ENCODE results near the gene PLA2G2D. TPM values are rescaled to one million over a fixed set of nuclear protein-coding genes. Genes with fewer than 3 reads are reported as not detected.

The PLA2G2D gene
- total and polyA plus RNA-seq, 2 of the 13 experiments (the other 11 are each of a cell fraction or from before 2014, with no cell fraction given), result not detected

DNA sequence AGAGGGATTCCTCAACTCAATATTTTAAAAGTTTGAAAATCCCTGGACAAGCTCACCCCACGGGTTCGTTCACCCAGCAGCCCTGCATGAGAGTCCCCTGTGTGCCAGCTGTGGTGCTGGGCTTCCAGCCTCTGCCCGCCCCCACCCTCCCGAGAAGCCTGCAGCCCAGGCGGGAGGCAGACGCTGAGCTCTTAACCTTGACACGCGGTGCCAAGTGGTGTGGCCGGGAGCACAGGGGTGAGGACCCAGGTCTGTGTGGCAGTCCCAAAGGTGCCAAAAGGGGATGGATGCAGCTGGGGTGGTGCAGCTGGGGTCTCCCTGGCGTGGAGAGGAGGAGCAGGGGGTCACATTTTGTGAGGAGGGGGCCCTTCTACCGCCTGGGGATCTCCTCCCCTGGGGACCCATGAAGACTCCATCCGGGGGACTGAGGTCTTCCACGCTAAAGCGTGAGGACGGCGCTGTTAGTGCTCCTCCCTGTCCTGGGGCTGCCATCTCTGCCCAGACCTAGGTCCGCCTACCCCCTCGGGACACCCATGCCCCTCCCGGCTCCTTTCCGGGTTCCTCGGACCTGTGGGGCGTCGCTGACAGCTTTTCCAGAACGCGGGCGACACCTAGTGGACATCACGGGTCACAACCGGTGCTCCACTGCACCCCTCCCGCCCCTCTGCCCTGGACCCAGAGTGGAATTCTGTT, 32.7 kb upstream of the PLA2G2D start (continued):
- no peak for TF ChIP-seq MAFG (CRISPR knock-in tag; IDR thresholded peaks at IDR 0.05)
- TF ChIP-seq, protein P1, sequence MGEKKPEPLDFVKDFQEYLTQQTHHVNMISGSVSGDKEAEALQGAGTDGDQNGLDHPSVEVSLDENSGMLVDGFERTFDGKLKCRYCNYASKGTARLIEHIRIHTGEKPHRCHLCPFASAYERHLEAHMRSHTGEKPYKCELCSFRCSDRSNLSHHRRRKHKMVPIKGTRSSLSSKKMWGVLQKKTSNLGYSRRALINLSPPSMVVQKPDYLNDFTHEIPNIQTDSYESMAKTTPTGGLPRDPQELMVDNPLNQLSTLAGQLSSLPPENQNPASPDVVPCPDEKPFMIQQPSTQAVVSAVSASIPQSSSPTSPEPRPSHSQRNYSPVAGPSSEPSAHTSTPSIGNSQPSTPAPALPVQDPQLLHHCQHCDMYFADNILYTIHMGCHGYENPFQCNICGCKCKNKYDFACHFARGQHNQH (CRISPR knock-in tag; IDR thresholded peaks at IDR 0.05), result 0 out of 2 replicates have a peak, but pooled peaks have one; percentile 50
- TF ChIP-seq ATAD3A (CRISPR knock-in tag; IDR thresholded peaks at IDR 0.05), result no peak
- no peak for TF ChIP-seq SUZ12 (IDR thresholded peaks at IDR 0.05; ENCODE audit: low read depth, low read length)
- TF ChIP-seq HOXD1 (CRISPR knock-in tag; IDR thresholded peaks at IDR 0.05), result no peak
- no peak for TF ChIP-seq CHCHD3 (CRISPR knock-in tag; IDR thresholded peaks at IDR 0.05)
- peak; percentile 63; the same call in 1 of the 2 replicates for TF ChIP-seq NFKB2 (CRISPR knock-in tag; IDR thresholded peaks at IDR 0.05; ENCODE audit: borderline replicate concordance)
- TF ChIP-seq, protein P2, sequence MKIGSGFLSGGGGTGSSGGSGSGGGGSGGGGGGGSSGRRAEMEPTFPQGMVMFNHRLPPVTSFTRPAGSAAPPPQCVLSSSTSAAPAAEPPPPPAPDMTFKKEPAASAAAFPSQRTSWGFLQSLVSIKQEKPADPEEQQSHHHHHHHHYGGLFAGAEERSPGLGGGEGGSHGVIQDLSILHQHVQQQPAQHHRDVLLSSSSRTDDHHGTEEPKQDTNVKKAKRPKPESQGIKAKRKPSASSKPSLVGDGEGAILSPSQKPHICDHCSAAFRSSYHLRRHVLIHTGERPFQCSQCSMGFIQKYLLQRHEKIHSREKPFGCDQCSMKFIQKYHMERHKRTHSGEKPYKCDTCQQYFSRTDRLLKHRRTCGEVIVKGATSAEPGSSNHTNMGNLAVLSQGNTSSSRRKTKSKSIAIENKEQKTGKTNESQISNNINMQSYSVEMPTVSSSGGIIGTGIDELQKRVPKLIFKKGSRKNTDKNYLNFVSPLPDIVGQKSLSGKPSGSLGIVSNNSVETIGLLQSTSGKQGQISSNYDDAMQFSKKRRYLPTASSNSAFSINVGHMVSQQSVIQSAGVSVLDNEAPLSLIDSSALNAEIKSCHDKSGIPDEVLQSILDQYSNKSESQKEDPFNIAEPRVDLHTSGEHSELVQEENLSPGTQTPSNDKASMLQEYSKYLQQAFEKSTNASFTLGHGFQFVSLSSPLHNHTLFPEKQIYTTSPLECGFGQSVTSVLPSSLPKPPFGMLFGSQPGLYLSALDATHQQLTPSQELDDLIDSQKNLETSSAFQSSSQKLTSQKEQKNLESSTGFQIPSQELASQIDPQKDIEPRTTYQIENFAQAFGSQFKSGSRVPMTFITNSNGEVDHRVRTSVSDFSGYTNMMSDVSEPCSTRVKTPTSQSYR (CRISPR knock-in tag; IDR thresholded peaks at IDR 0.05; ENCODE audit: borderline replicate concordance), result no peak
- no peak for TF ChIP-seq RXRB (CRISPR knock-in tag; IDR thresholded peaks at IDR 0.05; ENCODE audit: borderline replicate concordance)
- TF ChIP-seq, protein P3, sequence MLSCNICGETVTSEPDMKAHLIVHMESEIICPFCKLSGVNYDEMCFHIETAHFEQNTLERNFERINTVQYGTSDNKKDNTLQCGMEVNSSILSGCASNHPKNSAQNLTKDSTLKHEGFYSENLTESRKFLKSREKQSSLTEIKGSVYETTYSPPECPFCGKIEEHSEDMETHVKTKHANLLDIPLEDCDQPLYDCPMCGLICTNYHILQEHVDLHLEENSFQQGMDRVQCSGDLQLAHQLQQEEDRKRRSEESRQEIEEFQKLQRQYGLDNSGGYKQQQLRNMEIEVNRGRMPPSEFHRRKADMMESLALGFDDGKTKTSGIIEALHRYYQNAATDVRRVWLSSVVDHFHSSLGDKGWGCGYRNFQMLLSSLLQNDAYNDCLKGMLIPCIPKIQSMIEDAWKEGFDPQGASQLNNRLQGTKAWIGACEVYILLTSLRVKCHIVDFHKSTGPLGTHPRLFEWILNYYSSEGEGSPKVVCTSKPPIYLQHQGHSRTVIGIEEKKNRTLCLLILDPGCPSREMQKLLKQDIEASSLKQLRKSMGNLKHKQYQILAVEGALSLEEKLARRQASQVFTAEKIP (CRISPR knock-in tag; IDR thresholded peaks at IDR 0.05; ENCODE audit: borderline replicate concordance), result no peak
- TF ChIP-seq ZNF768 (CRISPR knock-in tag; IDR thresholded peaks at IDR 0.05), result peak; percentile 45; the same call in 1 of the 2 replicates
- no peak for TF ChIP-seq ZNF556 (CRISPR knock-in tag; IDR thresholded peaks at IDR 0.05; ENCODE audit: borderline replicate concordance)
- TF ChIP-seq, protein P4, sequence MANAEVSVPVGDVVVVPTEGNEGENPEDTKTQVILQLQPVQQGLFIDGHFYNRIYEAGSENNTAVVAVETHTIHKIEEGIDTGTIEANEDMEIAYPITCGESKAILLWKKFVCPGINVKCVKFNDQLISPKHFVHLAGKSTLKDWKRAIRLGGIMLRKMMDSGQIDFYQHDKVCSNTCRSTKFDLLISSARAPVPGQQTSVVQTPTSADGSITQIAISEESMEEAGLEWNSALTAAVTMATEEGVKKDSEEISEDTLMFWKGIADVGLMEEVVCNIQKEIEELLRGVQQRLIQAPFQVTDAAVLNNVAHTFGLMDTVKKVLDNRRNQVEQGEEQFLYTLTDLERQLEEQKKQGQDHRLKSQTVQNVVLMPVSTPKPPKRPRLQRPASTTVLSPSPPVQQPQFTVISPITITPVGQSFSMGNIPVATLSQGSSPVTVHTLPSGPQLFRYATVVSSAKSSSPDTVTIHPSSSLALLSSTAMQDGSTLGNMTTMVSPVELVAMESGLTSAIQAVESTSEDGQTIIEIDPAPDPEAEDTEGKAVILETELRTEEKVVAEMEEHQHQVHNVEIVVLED (CRISPR knock-in tag; IDR thresholded peaks at IDR 0.05; ENCODE audit: borderline replicate concordance), result no peak
- no peak for TF ChIP-seq PAWR (CRISPR knock-in tag; IDR thresholded peaks at IDR 0.05; ENCODE audit: borderline replicate concordance)
- TF ChIP-seq ZNF234 (CRISPR knock-in tag; conservative IDR thresholded peaks at IDR 0.05), result no peak
- TF ChIP-seq, protein P5, sequence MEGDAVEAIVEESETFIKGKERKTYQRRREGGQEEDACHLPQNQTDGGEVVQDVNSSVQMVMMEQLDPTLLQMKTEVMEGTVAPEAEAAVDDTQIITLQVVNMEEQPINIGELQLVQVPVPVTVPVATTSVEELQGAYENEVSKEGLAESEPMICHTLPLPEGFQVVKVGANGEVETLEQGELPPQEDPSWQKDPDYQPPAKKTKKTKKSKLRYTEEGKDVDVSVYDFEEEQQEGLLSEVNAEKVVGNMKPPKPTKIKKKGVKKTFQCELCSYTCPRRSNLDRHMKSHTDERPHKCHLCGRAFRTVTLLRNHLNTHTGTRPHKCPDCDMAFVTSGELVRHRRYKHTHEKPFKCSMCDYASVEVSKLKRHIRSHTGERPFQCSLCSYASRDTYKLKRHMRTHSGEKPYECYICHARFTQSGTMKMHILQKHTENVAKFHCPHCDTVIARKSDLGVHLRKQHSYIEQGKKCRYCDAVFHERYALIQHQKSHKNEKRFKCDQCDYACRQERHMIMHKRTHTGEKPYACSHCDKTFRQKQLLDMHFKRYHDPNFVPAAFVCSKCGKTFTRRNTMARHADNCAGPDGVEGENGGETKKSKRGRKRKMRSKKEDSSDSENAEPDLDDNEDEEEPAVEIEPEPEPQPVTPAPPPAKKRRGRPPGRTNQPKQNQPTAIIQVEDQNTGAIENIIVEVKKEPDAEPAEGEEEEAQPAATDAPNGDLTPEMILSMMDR (CRISPR knock-in tag; IDR thresholded peaks at IDR 0.05), result peak; percentile 98
- no peak for TF ChIP-seq NFKBIZ (CRISPR knock-in tag; IDR thresholded peaks at IDR 0.05)
- peak; percentile 67; the same call in 1 of the 2 replicates for TF ChIP-seq SALL2 (CRISPR knock-in tag; IDR thresholded peaks at IDR 0.05)
- no peak for TF ChIP-seq U2AF1 (optimal IDR thresholded peaks at IDR 0.05; ENCODE audit: low read depth, low read length)
- TF ChIP-seq FOXK2 (IDR thresholded peaks at IDR 0.05), result no peak
